Right atrium auricular region (tissue), 2 donors: ENCODE measurements around the gene NVL. TPM values are rescaled to one million over a fixed set of nuclear protein-coding genes. Genes with fewer than 3 reads are reported as not detected.

Source experiments
- DNase-seq: peaks from one replicate; pipeline ENCODE4 v3.0.0-alpha.2; 2019; ENCODE audit warnings: low spot score
- H3K27ac ChIP-seq, 2 donors: fragments of 200-600 bp; sonication (generic); 1 replicate in 1 of 2; 2 replicates in 1 of 2; pipeline ENCODE4 v1.5.1; 2016 to 2019
- H3K27me3 ChIP-seq, 2 donors: fragments of 200-600 bp; sonication (generic); one replicate each; pipeline versions ENCODE4 v1.5.1 to v1.6.0; 2017 to 2019
- H3K36me3 ChIP-seq: fragments of 200-600 bp; sonication (generic); one replicate; pipeline ENCODE4 v1.5.1; 2016
- H3K4me1 ChIP-seq, 2 donors: fragments of 200-600 bp; sonication (generic); one replicate each; pipeline versions ENCODE4 v1.5.1 to v1.6.0; 2017 to 2019
- H3K4me3 ChIP-seq, 2 donors: fragments of 200-600 bp; sonication (generic); 1 replicate in 1 of 2; 2 replicates in 1 of 2; pipeline ENCODE4 v1.5.1; 2017 to 2019; ENCODE audit warnings: mild to moderate bottlenecking in 1 of 2, moderate library complexity in 1 of 2
- H3K9me3 ChIP-seq, 2 donors: fragments of 200-600 bp; sonication (generic); one replicate each; pipeline ENCODE4 v1.5.1; 2019
- CTCF ChIP-seq, 2 donors: fragments of 200-600 bp; sonication (generic); IDR thresholded peaks; one replicate each; pipeline ENCODE4 v1.5.1; 2019; ENCODE audit warnings: antibody characterized with exemption in 2 of 2
- total RNA-seq, 2 donors: library from RNA; depleted of rRNA; stranded (reverse); fragments of >200 nt; gene quantifications; one replicate each; pipeline ENCODE4 v1.1.0, GENCODE V29; 2016

Gene NVL
- total RNA-seq, 2 donors from 2014 or later: 7.5 to 8.3 TPM

- Histone ChIP-seq H3K27ac (no peak overlapping the region), H3K4me1 (no peaks in the 10 kb centered on the region), H3K27me3 (no peaks in the 10 kb centered on the region), H3K9me3 (no peaks in the 10 kb centered on the region), H3K4me3 (no peak overlapping the region), H3K36me3 (peaks cover 47% of the 10 kb centered on the region)
- TF ChIP-seq CTCF (IDR thresholded peaks at IDR 0.05): no peak
- no peak for DNase-seq
Measured at GRCh38 chr1:224287714-224288113, 42.3 kb downstream of the NVL start.

- Histone ChIP-seq H3K4me3 (no peak overlapping the region), H3K36me3 (peaks cover 25% of the 10 kb centered on the region), H3K27ac (no peak overlapping the region), H3K27me3 (no peaks in the 10 kb centered on the region), H3K4me1 (no peaks in the 10 kb centered on the region), H3K9me3 (no peaks in the 10 kb centered on the region)
- no peak for TF ChIP-seq CTCF (IDR thresholded peaks at IDR 0.05)
- no peak for DNase-seq
Measured at GRCh38 chr1:224282140-224282539, 47.8 kb downstream of the NVL start.

GRCh38 chr1:224276771-224277487, 53.0 kb downstream of the NVL start:
- no peaks in the 10 kb centered on the region for H3K4me1 ChIP-seq
- DNase-seq: no peak
- H3K27ac ChIP-seq: no peak overlapping the region
- no peak for TF ChIP-seq CTCF (IDR thresholded peaks at IDR 0.05)
- H3K4me3 ChIP-seq: no peak overlapping the region
- no peaks in the 10 kb centered on the region for H3K9me3 ChIP-seq
- H3K36me3 ChIP-seq: peaks cover 17% of the 10 kb centered on the region
- H3K27me3 ChIP-seq: no peaks in the 10 kb centered on the region

- no peaks in the 10 kb centered on the region for H3K27me3 ChIP-seq
- H3K27ac ChIP-seq: no peak overlapping the region
- H3K4me3 ChIP-seq: no peak overlapping the region
- no peak for DNase-seq
- no peaks in the 10 kb centered on the region for H3K4me1 ChIP-seq
- TF ChIP-seq CTCF (IDR thresholded peaks at IDR 0.05): no peak
- H3K9me3 ChIP-seq: no peaks in the 10 kb centered on the region
- H3K36me3 ChIP-seq: peaks cover 8% of the 10 kb centered on the region
Measured at GRCh38 chr1:224274970-224275626, 54.9 kb downstream of the NVL start.

- H3K9me3 ChIP-seq: no peaks in the 10 kb centered on the region
- no peak overlapping the region for H3K4me3 ChIP-seq
- no peak for TF ChIP-seq CTCF (IDR thresholded peaks at IDR 0.05)
- no peak overlapping the region for H3K27ac ChIP-seq
- no peaks in the 10 kb centered on the region for H3K4me1 ChIP-seq
- no peaks in the 10 kb centered on the region for H3K36me3 ChIP-seq
- no peaks in the 10 kb centered on the region for H3K27me3 ChIP-seq
- no peak for DNase-seq
Measured at GRCh38 chr1:224273641-224274040, 56.3 kb downstream of the NVL start.
